ENCODE results near the gene LBH. TPM values are rescaled to one million over a fixed set of nuclear protein-coding genes. Genes with fewer than 3 reads are reported as not detected.

The LBH gene
- polyA plus RNA-seq, 1 donor (not counting 4 experiments of a cell fraction or from before 2014, with no cell fraction given) = 0.83 TPM

DNA sequence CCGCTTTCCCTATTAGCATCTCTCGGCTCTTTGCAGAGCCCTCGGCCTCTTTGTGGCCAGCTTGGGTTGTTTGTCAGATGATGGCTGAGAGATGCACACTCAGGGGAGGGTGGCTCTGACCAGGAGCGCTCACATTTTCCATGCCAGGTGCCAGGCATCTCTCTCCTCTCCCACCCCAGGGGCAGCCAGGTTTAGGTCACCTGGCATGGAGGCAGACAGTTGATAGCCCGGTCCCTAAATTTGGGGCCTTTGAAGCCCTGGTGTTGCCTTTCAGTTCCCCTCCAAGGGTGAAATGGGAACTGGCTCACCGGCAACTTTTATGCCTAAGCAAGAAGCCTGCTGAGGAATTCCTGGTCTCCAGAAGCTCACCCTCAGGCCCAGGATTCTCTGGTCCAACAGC, 19.1 kb downstream of the LBH start:
- H4K20me1 ChIP-seq (ENCODE audit: control insufficient read depth, extremely low read depth, insufficient read depth, low read length) = no peaks in the 10 kb centered on the region
- no peak overlapping the region for H3K27ac ChIP-seq (ENCODE audit: control insufficient read depth, insufficient read depth, low read length)

GRCh38 chr2:30252723-30253701, 21.7 kb downstream of the LBH start:
- Histone ChIP-seq H3K9me3 (ENCODE audit: control insufficient read depth, low read depth, low read length) (no peaks in the 10 kb centered on the region), H3K9me1 (ENCODE audit: control insufficient read depth, extremely low read depth, insufficient read depth, low read length) (no peaks in the 10 kb centered on the region), H3K9ac (ENCODE audit: control insufficient read depth, extremely low read depth, insufficient read depth, low read length) (no peak overlapping the region), H3K79me2 (ENCODE audit: control insufficient read depth, insufficient read depth, low read length) (no peaks in the 10 kb centered on the region), H2AFZ (ENCODE audit: control insufficient read depth, low read length) (peak overlapping the region; percentile 6), H3K4me2 (ENCODE audit: control insufficient read depth, extremely low read depth, insufficient read depth, low read depth, low read length) (no peak overlapping the region), H4K20me1 (ENCODE audit: control insufficient read depth, extremely low read depth, insufficient read depth, low read length) (no peaks in the 10 kb centered on the region), H3K36me3 (ENCODE audit: control insufficient read depth in 2 of 2, extremely low read depth in 1 of 2, insufficient read depth in 2 of 2, low read length in 2 of 2) (no peaks in the 10 kb centered on the region), H3K4me1 (ENCODE audit: control insufficient read depth, extremely low read depth, insufficient read depth, low read length) (peaks cover 6% of the 10 kb centered on the region), H3K27ac (ENCODE audit: control insufficient read depth, insufficient read depth, low read length) (no peak overlapping the region), H3K4me3 (ENCODE audit: control insufficient read depth in 2 of 3, extremely low read depth in 1 of 3, insufficient read depth in 2 of 3, low read depth in 1 of 3, low read length in 3 of 3) (no peak overlapping the region), H3K27me3 (ENCODE audit: control insufficient read depth, extremely low read depth, insufficient read depth, low read length) (no peaks in the 10 kb centered on the region)
- no peak for FAIRE-seq
- dilution Hi-C loops (cut with MboI; ENCODE audit: extremely low pct_ligation_motif_present, low sequenced_read_pairs) = no loop called here
- no peak for DNase-seq (ENCODE audit: low read depth, low spot score)
- TF ChIP-seq EZH2 (IDR thresholded peaks at IDR 0.05; ENCODE audit: low read length) = no peak
- TF ChIP-seq, protein P1, sequence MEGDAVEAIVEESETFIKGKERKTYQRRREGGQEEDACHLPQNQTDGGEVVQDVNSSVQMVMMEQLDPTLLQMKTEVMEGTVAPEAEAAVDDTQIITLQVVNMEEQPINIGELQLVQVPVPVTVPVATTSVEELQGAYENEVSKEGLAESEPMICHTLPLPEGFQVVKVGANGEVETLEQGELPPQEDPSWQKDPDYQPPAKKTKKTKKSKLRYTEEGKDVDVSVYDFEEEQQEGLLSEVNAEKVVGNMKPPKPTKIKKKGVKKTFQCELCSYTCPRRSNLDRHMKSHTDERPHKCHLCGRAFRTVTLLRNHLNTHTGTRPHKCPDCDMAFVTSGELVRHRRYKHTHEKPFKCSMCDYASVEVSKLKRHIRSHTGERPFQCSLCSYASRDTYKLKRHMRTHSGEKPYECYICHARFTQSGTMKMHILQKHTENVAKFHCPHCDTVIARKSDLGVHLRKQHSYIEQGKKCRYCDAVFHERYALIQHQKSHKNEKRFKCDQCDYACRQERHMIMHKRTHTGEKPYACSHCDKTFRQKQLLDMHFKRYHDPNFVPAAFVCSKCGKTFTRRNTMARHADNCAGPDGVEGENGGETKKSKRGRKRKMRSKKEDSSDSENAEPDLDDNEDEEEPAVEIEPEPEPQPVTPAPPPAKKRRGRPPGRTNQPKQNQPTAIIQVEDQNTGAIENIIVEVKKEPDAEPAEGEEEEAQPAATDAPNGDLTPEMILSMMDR (optimal IDR thresholded peaks at IDR 0.05 in 1 of 3, IDR thresholded peaks at IDR 0.05 in 1 of 3, conservative IDR thresholded peaks at IDR 0.05 in 1 of 3; ENCODE audit: extremely low read depth in 1 of 3, insufficient read depth in 2 of 3, low read length in 3 of 3) = no peak

More for the DNA sequence above, 19.1 kb downstream of the LBH start:
- TF ChIP-seq, protein P1 (optimal IDR thresholded peaks at IDR 0.05 in 1 of 3, IDR thresholded peaks at IDR 0.05 in 1 of 3, conservative IDR thresholded peaks at IDR 0.05 in 1 of 3; ENCODE audit: extremely low read depth in 1 of 3, insufficient read depth in 2 of 3, low read length in 3 of 3) = no peak
- no peak for TF ChIP-seq EZH2 (IDR thresholded peaks at IDR 0.05; ENCODE audit: low read length)
- Histone ChIP-seq H3K9me3 (ENCODE audit: control insufficient read depth, low read depth, low read length) (no peaks in the 10 kb centered on the region), H3K4me2 (ENCODE audit: control insufficient read depth, extremely low read depth, insufficient read depth, low read depth, low read length) (no peak overlapping the region), H3K4me1 (ENCODE audit: control insufficient read depth, extremely low read depth, insufficient read depth, low read length) (peaks cover 6% of the 10 kb centered on the region), H3K9ac (ENCODE audit: control insufficient read depth, extremely low read depth, insufficient read depth, low read length) (no peak overlapping the region), H3K79me2 (ENCODE audit: control insufficient read depth, insufficient read depth, low read length) (no peaks in the 10 kb centered on the region), H2AFZ (ENCODE audit: control insufficient read depth, low read length) (no peak overlapping the region), H3K36me3 (ENCODE audit: control insufficient read depth in 2 of 2, extremely low read depth in 1 of 2, insufficient read depth in 2 of 2, low read length in 2 of 2) (no peaks in the 10 kb centered on the region), H3K9me1 (ENCODE audit: control insufficient read depth, extremely low read depth, insufficient read depth, low read length) (no peaks in the 10 kb centered on the region), H3K4me3 (ENCODE audit: control insufficient read depth in 2 of 3, extremely low read depth in 1 of 3, insufficient read depth in 2 of 3, low read depth in 1 of 3, low read length in 3 of 3) (no peak overlapping the region), H3K27me3 (ENCODE audit: control insufficient read depth, extremely low read depth, insufficient read depth, low read length) (no peaks in the 10 kb centered on the region)
- FAIRE-seq (no peak), DNase-seq (ENCODE audit: low read depth, low spot score) (no peak)
- dilution Hi-C loops (cut with MboI; ENCODE audit: extremely low pct_ligation_motif_present, low sequenced_read_pairs) = no loop called here
